HepG2 (cell line): ENCODE measurements around the gene TTC28. TPM values are rescaled to one million over a fixed set of nuclear protein-coding genes. Genes with fewer than 3 reads are reported as not detected.

Experiments used
- ATAC-seq: fragments of 200-7000 bp; cut with Tn5 transposase; 3 replicates; pipeline ENCODE4 v1.9.1; 2020; ENCODE audit warnings: mild to moderate bottlenecking, moderate library complexity
- BruUV-seq: library from RNA; stranded (reverse); fragments of 400-500 nt; replicated peaks from 2 replicates; lab custom pipeline; 2021; lab: Mats Ljungman, UMichigan
- CTCF ChIA-PET: fragments of 300-600 bp; formaldehyde crosslinking; extraction: SDS; loops from one replicate; lab custom pipeline; 2021; ENCODE audit warnings: low total read pairs, inconsistent platforms, low intra/inter-chr PET ratio; lab: Yijun Ruan, JAX
- POLR2A ChIA-PET: fragments of 350-600 bp; sonication (Branson Sonifier 250); formaldehyde crosslinking; loops from one replicate; lab custom pipeline; 2020; ENCODE audit warnings: antibody characterized with exemption, inconsistent platforms; lab: Yijun Ruan, JAX
- DNase-seq: peaks from one replicate; pipeline ENCODE4 v3.0.0-alpha.2; 2015; ENCODE audit warnings: low spot score
- FAIRE-seq: peaks from 3 replicates; lab custom pipeline; 2011; peaks lifted over from hg19 to GRCh38; lab: Jason Lieb, UNC
- H2AFZ ChIP-seq: one replicate; pipeline ENCODE4 v1.6.1; 2011; ENCODE audit warnings: low read length, inconsistent platforms
- H3K27ac ChIP-seq: fragments of 300-600 bp; 3 replicates; pipeline ENCODE4 v1.8.0; 2011; ENCODE audit warnings: mixed run types, mild to moderate bottlenecking, mixed read lengths, low read length, inconsistent platforms; ENCODE audit not compliant: insufficient read depth; ENCODE audit errors: extremely low read length
- H3K27me3 ChIP-seq, 2 experiments: fragments of 200-600 bp in 1 of 2; 2 replicates in 1 of 2; 3 replicates in 1 of 2; pipeline versions ENCODE4 v1.6.0 to v1.8.0; 2011; ENCODE audit warnings: low read length in 2 of 2, mild to moderate bottlenecking in 2 of 2, moderate library complexity in 2 of 2, inconsistent platforms in 1 of 2; ENCODE audit not compliant: insufficient read depth in 2 of 2, control insufficient read depth in 1 of 2
- H3K36me3 ChIP-seq, 2 experiments: fragments of 200-600 bp in 1 of 2; replicated peaks in 1 of 2; 2 replicates in 1 of 2; 3 replicates in 1 of 2; pipeline versions ENCODE4 v1.5.1 to v1.8.0; 2011; ENCODE audit warnings: low read length in 2 of 2, inconsistent platforms in 1 of 2; ENCODE audit not compliant: insufficient read depth in 2 of 2, control insufficient read depth in 1 of 2
- H3K4me1 ChIP-seq: 2 replicates; pipeline ENCODE4 v1.5.1; 2012; ENCODE audit warnings: low read length, inconsistent platforms; ENCODE audit not compliant: insufficient read depth
- H3K4me2 ChIP-seq: 2 replicates; pipeline ENCODE4 v1.6.0; 2011; ENCODE audit warnings: low read depth, low read length, inconsistent platforms
- H3K4me3 ChIP-seq, 3 experiments: fragments of 200-600 bp in 1 of 3; sonication (generic), shearing (Covaris generic) in 1 of 3; replicated peaks in 1 of 3; 2 replicates each; pipeline ENCODE4 v1.5.1; 2011 to 2016; ENCODE audit warnings: low read length in 3 of 3, inconsistent platforms in 2 of 3, low read depth in 2 of 3, mild to moderate bottlenecking in 2 of 3, control low read depth in 1 of 3, mixed read lengths in 1 of 3; ENCODE audit not compliant: insufficient read depth in 1 of 3
- H3K79me2 ChIP-seq: one replicate; pipeline ENCODE4 v1.6.1; 2011; ENCODE audit warnings: low read length, inconsistent platforms; ENCODE audit not compliant: insufficient read depth
- H3K9ac ChIP-seq: 2 replicates; pipeline ENCODE4 v1.6.0; 2011; ENCODE audit warnings: mild to moderate bottlenecking, low read depth, low read length, inconsistent platforms; ENCODE audit not compliant: insufficient read depth
- H3K9me3 ChIP-seq: 2 replicates; pipeline ENCODE4 v1.5.1; 2012; ENCODE audit warnings: mild to moderate bottlenecking, low read length
- H4K20me1 ChIP-seq: 2 replicates; pipeline ENCODE4 v1.6.0; 2011; ENCODE audit warnings: inconsistent platforms, mild to moderate bottlenecking, low read length, moderate library complexity; ENCODE audit not compliant: insufficient read depth
- DNMT1 ChIP-seq: sonication (generic); formaldehyde crosslinking; IDR thresholded peaks from 2 replicates; pipeline ENCODE4 v1.5.1; 2020; ENCODE audit warnings: mild to moderate bottlenecking, missing genetic modification reagents
- FOSL2 ChIP-seq: sonication (generic); formaldehyde crosslinking; IDR thresholded peaks from 2 replicates; pipeline ENCODE4 v1.4.0; 2020; ENCODE audit warnings: missing genetic modification reagents
- GABPB1 ChIP-seq: IDR thresholded peaks from 2 replicates; pipeline ENCODE4 v1.6.1; 2016; ENCODE audit warnings: mild to moderate bottlenecking, missing genetic modification reagents, moderate library complexity, missing compliant biosample characterization
- GLI4 ChIP-seq: sonication (generic); formaldehyde crosslinking; IDR thresholded peaks from 2 replicates; pipeline ENCODE4 v1.5.1; 2020; ENCODE audit warnings: missing genetic modification reagents, mild to moderate bottlenecking, moderate library complexity, borderline replicate concordance
- KLF15 ChIP-seq: sonication (generic); formaldehyde crosslinking; IDR thresholded peaks from 2 replicates; pipeline ENCODE4 v1.8.1; 2023; ENCODE audit warnings: borderline replicate concordance, mild to moderate bottlenecking, inconsistent platforms, missing genetic modification reagents, mixed read lengths
- MAFG ChIP-seq: sonication (generic); formaldehyde crosslinking; IDR thresholded peaks from 2 replicates; pipeline ENCODE4 v1.5.1; 2020; ENCODE audit warnings: mild to moderate bottlenecking, missing genetic modification reagents
- MAZ ChIP-seq, 2 experiments: sonication (generic) in 1 of 2; formaldehyde crosslinking in 1 of 2; IDR thresholded peaks; 2 replicates each; pipeline versions ENCODE4 v1.5.0 to v1.6.1; 2012 to 2020; ENCODE audit warnings: low read depth in 2 of 2, mild to moderate bottlenecking in 2 of 2, borderline replicate concordance in 1 of 2, improper control_type of control experiment in 1 of 2, low read length in 1 of 2, missing genetic modification reagents in 1 of 2, moderate library complexity in 1 of 2
- NR1H2 ChIP-seq: sonication (generic); formaldehyde crosslinking; IDR thresholded peaks from 2 replicates; pipeline ENCODE4 v1.8.1; 2022; ENCODE audit warnings: low read depth, missing genetic modification reagents, borderline replicate concordance
- ZBTB8A ChIP-seq: sonication (generic); formaldehyde crosslinking; IDR thresholded peaks from 2 replicates; pipeline ENCODE4 v1.4.0; 2020; ENCODE audit warnings: mild to moderate bottlenecking, low read depth, missing genetic modification reagents, borderline replicate concordance
- ZNF335 ChIP-seq: sonication (generic); formaldehyde crosslinking; IDR thresholded peaks from 2 replicates; pipeline ENCODE4 v1.4.0; 2020; ENCODE audit warnings: missing genetic modification reagents
- ZNF567 ChIP-seq: sonication (generic); formaldehyde crosslinking; IDR thresholded peaks from 2 replicates; pipeline ENCODE4 v1.8.1; 2023; ENCODE audit warnings: mild to moderate bottlenecking, missing genetic modification reagents, borderline replicate concordance
- WGBS: methylation state at CpG from one replicate; pipeline ENCODE4 v1.1.6; 2017; ENCODE audit warnings: low lambda C conversion rate; 5-methylcytosine and 5-hydroxymethylcytosine counted together
- in situ Hi-C: cut with HindIII; loops from 2 replicates; pipeline ENCODE4 v1.10.0; 2017; ENCODE audit warnings: low pct_unique_long_range_greater_than_20kb; ENCODE audit not compliant: extremely low pct_ligation_motif_present
- intact Hi-C: fragments of 100-400 bp; cut with micrococcal nuclease; formaldehyde crosslinking; loops from one replicate; pipeline ENCODE4 v1.10.0; 2022; ENCODE audit not compliant: unreplicated experiment
- polyA plus RNA-seq, 8 experiments: library from polyadenylated mRNA; depleted of rRNA in 3 of 8; stranded (reverse) in 7 of 8; unstranded in 1 of 8; fragments of >200 nt; fragmentation: Illumina TruSeq in 4 of 8; extraction: Trizol in 4 of 8; gene quantifications; 2 replicates each; pipeline versions ENCODE4 v1.2.1 to v1.2.3, GENCODE V29; 2011 to 2016; ENCODE audit warnings: low read depth in 4 of 8, missing spikeins in 1 of 8, mixed read lengths in 1 of 8; ENCODE audit not compliant: insufficient read depth in 1 of 8
- total RNA-seq, 5 experiments: library from RNA; depleted of rRNA; stranded (reverse); fragments of >200 nt; fragmentation: Illumina TruSeq; extraction: Trizol; gene quantifications; 2 replicates each; pipeline ENCODE4 v1.2.3, GENCODE V29; 2016; ENCODE audit warnings: low read depth in 1 of 5

TTC28 gene
- total and polyA plus RNA-seq, 2 of the 13 experiments (the other 11 are each of a cell fraction or from before 2014, with no cell fraction given) = 4.2 to 13.1 TPM

DNA sequence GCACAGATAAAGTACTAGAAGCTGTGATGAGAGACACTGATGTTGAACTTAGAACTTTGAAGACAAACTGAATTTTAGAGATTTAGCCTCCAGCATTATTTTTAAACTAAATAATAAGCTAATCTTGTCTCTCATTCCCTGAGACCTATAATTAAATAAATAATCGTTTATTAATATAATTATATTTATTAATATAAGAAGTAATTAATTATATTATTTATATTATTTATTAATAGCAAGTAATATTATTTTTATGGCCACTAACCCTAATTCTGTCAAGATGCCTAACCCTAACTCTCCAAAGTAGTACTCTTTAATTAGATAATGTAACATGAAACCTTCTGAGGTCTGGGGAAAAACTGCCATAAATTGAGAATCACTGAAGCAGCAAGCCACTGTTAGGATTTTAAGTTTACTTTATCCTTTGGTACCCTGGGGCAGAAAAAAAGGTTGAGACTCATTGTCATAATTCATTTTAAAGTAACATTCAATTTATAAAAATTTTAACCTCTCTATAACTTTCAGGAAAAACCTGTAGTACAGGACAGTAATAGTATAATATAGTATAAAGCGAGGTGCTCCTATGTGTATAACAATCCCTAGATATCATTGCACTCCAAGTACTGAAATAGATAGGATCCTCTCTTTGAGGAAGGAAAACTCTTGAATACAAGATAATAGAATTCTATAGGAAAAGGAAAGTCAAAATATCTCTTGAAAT, 85.4 kb downstream of the TTC28 start:
- no peak for TF ChIP-seq NR1H2 (CRISPR knock-in tag)
- no peak for TF ChIP-seq GLI4 (CRISPR knock-in tag)
- TF ChIP-seq KLF15 (CRISPR knock-in tag) = no peak
- TF ChIP-seq GABPB1 (CRISPR knock-in tag) = no peak
- TF ChIP-seq ZBTB8A (CRISPR knock-in tag) = no peak
- TF ChIP-seq FOSL2 = no peak
- DNase-seq = no peak
- Histone ChIP-seq H3K27me3 (no peaks in the 10 kb centered on the region), H3K4me1 (no peaks in the 10 kb centered on the region), H3K4me3 (no peak overlapping the region), H4K20me1 (no peaks in the 10 kb centered on the region), H2AFZ (no peak overlapping the region), H3K9me3 (no peaks in the 10 kb centered on the region), H3K36me3 (no peaks in the 10 kb centered on the region), H3K79me2 (no peaks in the 10 kb centered on the region), H3K9ac (no peak overlapping the region), H3K4me2 (no peak overlapping the region), H3K27ac (no peak overlapping the region)
- POLR2A ChIA-PET = no interaction called here
- in situ Hi-C loops (loop anchor here (5.0 kb wide), 2 partner anchors 542 to 572 kb away; no protein-coding TSS in a partner anchor), intact Hi-C loops (loop anchor here (1.0 kb wide), 3 partner anchors 151 to 574 kb away; no protein-coding TSS in a partner anchor)
- BruUV-seq = no TSS peak
- FAIRE-seq = no peak
- ATAC-seq = no peak; the same call in 2 of the 3 replicates
- CTCF ChIA-PET = interaction anchor here (1.3 to 2.5 kb wide), 2 partner anchors 542 to 574 kb away, joined by 6 to 31 read pairs; no protein-coding TSS in a partner anchor
- 49% methylated on average over 2 of the region's 2 CpGs for WGBS

DNA sequence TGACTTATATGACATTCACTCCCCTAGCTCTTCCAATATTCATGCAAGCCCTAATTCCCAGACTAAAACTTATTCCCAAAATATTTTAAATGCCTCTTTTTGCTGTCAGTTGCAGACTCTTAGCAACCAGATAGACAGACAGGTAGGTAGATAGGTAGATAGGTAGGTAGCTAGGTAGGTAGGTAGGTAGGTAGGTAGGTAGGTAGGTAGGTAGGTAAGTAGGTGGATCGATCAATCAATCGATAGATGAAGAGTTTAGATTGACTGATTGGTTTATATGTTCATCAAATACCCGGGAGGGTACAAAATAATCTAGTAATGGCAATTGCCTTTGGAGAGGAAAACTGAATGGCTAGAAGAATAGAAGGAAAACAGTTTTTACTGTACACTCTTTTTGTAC, 86.3 kb downstream of the TTC28 start:
- H3K4me2 ChIP-seq = no peak overlapping the region
- ATAC-seq = no peak
- no peaks in the 10 kb centered on the region for H3K4me1 ChIP-seq
- no peak overlapping the region for H3K9ac ChIP-seq
- H3K79me2 ChIP-seq = no peaks in the 10 kb centered on the region
- 96% methylated on average over 3 of the region's 3 CpGs for whole genome bisulfite sequencing
- no peak for TF ChIP-seq ZNF335
- no peak for TF ChIP-seq MAFG (CRISPR knock-in tag)
- TF ChIP-seq MAZ (IDR thresholded peaks at IDR 0.05; ENCODE audit: borderline replicate concordance, low read depth, low read length) = no peak
- TF ChIP-seq MAZ (CRISPR knock-in tag; IDR thresholded peaks at IDR 0.05; ENCODE audit: low read depth) = no peak
- no peak for TF ChIP-seq ZNF567 (CRISPR knock-in tag)
- TF ChIP-seq DNMT1 (CRISPR knock-in tag) = no peak
- POLR2A ChIA-PET = no interaction called here
- no peak overlapping the region for H3K4me3 ChIP-seq
- no peak overlapping the region for H2AFZ ChIP-seq
- in situ Hi-C loops (loop anchor here (5.0 kb wide), 2 partner anchors 541 to 571 kb away; no protein-coding TSS in a partner anchor), intact Hi-C loops (no loop called here)
- no peaks in the 10 kb centered on the region for H4K20me1 ChIP-seq
- no peaks in the 10 kb centered on the region for H3K27me3 ChIP-seq
- BruUV-seq = no TSS peak
- DNase-seq = no peak
- CTCF ChIA-PET = interaction anchor here (2.5 kb wide), 1 partner anchor 541 kb away, joined by 31 read pairs; no protein-coding TSS in a partner anchor
- H3K9me3 ChIP-seq = no peaks in the 10 kb centered on the region
- no peak for FAIRE-seq
- H3K27ac ChIP-seq = no peak overlapping the region
- H3K36me3 ChIP-seq = no peaks in the 10 kb centered on the region
